Stimulated activated effector memory CD8-positive, alpha-beta T cell treated with anti-CD3 and anti-CD28 coated beads, Interleukin-12 subunit alpha, Interleukin-12 subunit beta, amount 100 ng/mL, for 72 hours (primary cell): Measurements from ENCODE around the gene WDTC1.
"Not testable (repeated sequence)": the region's sequence is repeated elsewhere in the genome, so short reads cannot be mapped to it uniquely, and the experiment has no call there.

Experiments used
- ATAC-seq: fragments of 150-1000 bp; cut with Tn5 transposase; 2 replicates; pipeline ENCODE4 v1.10.0; 2021
- DNase-seq, 2 donors: peaks; one replicate each; pipeline ENCODE4 v3.0.0; 2021 to 2022; ENCODE audit warnings: low spot score in 2 of 2
- H3K27ac Mint-ChIP-seq: one replicate; pipeline ENCODE4 v1.8.0; 2022; ENCODE audit warnings: mild to moderate bottlenecking, mixed read lengths
- H3K36me3 Mint-ChIP-seq: one replicate; pipeline ENCODE4 v1.8.0; 2022; ENCODE audit warnings: mild to moderate bottlenecking, mixed read lengths
- H3K4me1 Mint-ChIP-seq: one replicate; pipeline ENCODE4 v1.8.0; 2022; ENCODE audit warnings: mixed read lengths
- H3K4me3 Mint-ChIP-seq: one replicate; pipeline ENCODE4 v1.8.0; 2022; ENCODE audit warnings: mild to moderate bottlenecking, mixed read lengths
- H3K9me3 Mint-ChIP-seq: one replicate; pipeline ENCODE4 v1.8.0; 2022; ENCODE audit warnings: mixed read lengths

Gene WDTC1

DNA sequence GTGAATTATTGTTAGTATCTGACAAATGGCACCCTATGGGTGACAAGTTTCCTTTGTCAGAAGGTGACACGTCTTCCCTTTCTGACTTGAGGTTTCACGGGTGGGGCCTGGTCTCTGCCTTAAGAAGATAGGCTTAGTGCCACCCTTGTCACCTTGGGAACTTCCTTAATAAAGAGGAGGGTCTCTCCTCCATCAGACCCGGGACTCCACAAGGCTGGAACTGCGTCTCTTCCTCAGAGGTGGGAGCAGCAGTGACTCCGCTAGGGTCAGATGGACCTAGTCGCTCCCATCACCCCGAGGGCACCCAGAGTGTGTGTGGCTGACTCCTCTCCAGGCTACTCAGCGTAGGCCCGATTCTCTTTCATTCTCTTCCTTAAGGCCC is 774 bp upstream of the WDTC1 start:
- peaks cover 14% of the 10 kb centered on the region for H3K36me3 Mint-ChIP-seq
- peaks cover 21% of the 10 kb centered on the region for H3K4me1 Mint-ChIP-seq
- DNase-seq (no peak), ATAC-seq (peak; percentile 47)
- H3K9me3 Mint-ChIP-seq, result no peaks in the 10 kb centered on the region
- peak overlapping the region; percentile 96 for H3K27ac Mint-ChIP-seq
- H3K4me3 Mint-ChIP-seq, result peak overlapping the region; percentile 85

DNA sequence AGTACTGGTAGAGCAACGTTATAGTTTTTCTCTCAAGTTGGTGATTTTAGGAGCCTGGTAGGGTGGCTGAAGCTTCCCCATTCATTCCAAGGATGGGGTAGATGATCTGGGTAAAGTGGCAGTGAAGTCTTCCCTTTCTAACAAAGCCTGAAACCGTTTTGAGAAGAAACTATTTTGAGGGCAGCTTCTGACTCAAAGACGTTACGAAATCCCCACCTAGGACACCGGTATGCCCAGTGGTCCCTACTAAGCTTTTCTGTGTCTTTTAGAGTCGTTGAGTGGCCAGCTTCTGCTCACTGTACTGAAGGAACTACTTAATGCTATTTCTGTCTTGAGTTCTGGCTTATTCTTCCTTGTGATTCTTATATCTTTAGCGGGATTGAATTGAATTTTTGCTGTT is 1.4 kb downstream of the WDTC1 start:
- Mint-ChIP-seq H3K27ac (peak overlapping the region; percentile 96), H3K4me1 (peaks cover 21% of the 10 kb centered on the region), H3K9me3 (no peaks in the 10 kb centered on the region), H3K4me3 (peak overlapping the region; percentile 85), H3K36me3 (peaks cover 14% of the 10 kb centered on the region)
- ATAC-seq (no peak), DNase-seq (no peak)

DNA sequence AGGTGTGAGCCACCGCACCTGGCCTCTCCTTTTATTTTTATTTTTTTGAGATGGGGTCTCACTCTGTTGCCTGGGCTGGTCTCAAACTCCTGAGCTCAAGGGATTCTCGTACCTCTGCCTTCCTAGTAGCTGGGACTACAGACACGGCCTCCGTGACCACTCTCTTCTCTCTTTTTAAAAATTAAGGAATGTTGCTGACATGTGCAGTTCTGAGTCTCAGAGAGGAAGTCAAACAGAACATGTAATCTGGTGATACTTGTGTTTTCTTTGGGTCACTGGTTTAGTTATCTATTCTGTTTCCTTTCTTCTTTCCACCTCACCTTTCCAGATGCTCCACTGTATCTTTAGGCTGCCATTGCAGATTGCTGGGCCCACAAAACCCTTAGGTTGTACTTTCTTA is 2.7 kb downstream of the WDTC1 start:
- no peak overlapping the region for H3K4me3 Mint-ChIP-seq
- no peak for ATAC-seq

DNA sequence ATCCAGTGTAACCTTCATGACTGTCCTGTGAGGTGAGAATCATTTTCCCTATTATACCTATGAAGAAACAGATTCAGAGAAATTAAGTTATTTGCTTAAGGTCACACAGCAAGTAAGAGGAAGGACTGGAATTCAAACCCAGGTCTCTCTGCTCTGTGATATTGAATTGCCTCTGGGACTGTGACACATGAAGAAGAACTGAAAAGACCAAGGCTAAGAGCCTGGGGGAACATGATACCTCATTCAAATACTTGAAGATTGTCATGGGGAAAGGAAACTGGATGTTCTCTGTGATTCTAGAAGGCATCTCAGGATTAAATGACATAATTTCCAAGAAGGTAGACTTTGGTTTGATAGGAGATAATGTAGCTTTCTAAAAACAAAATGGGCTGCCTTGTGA is 3.6 kb downstream of the WDTC1 start:
- Mint-ChIP-seq H3K4me3 (no peak overlapping the region), H3K27ac (no peak overlapping the region), H3K36me3 (peaks cover 14% of the 10 kb centered on the region), H3K9me3 (no peaks in the 10 kb centered on the region), H3K4me1 (peaks cover 21% of the 10 kb centered on the region)
- DNase-seq (no peak), ATAC-seq (no peak)

More for the DNA sequence above, 2.7 kb downstream of the WDTC1 start:
- Mint-ChIP-seq H3K4me1 (peaks cover 21% of the 10 kb centered on the region), H3K9me3 (no peaks in the 10 kb centered on the region), H3K27ac (no peak overlapping the region), H3K36me3 (peaks cover 14% of the 10 kb centered on the region)
- DNase-seq, result no peak

DNA sequence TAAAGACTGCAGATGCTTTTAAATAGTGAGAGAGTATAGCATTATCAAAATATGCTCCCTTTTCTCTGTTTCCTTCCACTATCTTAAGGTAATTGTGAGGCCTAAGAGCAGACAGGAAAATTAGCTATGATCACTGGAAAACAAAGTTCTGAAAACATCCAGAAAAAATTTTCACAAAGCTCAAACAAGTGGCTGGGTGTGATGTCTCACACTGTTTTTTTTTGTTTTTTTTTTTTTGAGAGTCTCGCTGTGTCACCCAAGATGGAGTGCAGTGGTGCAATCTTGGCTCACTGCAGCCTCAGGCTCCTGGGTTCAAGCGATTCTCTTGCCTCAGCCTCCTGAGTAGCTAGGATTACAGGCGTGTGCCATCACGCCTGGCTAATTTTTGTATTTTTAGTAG is 7.2 kb downstream of the WDTC1 start:
- Mint-ChIP-seq H3K4me3 (no peak overlapping the region), H3K4me1 (peaks cover 5% of the 10 kb centered on the region), H3K27ac (no peak overlapping the region), H3K36me3 (peaks cover 19% of the 10 kb centered on the region), H3K9me3 (no peaks in the 10 kb centered on the region)
- no peak for DNase-seq
- ATAC-seq, result no peak

DNA sequence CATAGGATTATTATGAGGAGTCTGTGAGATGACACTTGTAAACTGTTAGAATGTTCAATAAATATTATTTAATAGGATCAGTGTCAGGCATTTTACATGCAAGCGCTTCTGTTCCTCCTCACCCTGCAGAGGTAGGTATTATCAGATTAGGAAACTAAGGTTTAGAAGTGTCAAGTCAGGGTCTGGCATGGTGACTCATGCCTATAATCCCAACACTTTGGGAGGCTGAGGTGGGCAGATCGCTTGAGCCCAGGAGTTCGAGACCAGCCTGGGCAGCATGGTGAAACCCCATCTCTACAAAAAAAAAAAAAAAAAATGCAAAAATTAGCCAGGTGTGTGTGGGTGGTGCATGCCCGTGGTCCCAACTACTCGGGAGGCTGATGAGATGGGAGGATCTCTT is 9.2 kb downstream of the WDTC1 start:
- not testable (repeated sequence) for DNase-seq, H3K9me3 Mint-ChIP-seq, H3K4me3 Mint-ChIP-seq, H3K4me1 Mint-ChIP-seq, ATAC-seq, H3K27ac Mint-ChIP-seq
- H3K36me3 Mint-ChIP-seq, result peaks cover 19% of the 10 kb centered on the region

DNA sequence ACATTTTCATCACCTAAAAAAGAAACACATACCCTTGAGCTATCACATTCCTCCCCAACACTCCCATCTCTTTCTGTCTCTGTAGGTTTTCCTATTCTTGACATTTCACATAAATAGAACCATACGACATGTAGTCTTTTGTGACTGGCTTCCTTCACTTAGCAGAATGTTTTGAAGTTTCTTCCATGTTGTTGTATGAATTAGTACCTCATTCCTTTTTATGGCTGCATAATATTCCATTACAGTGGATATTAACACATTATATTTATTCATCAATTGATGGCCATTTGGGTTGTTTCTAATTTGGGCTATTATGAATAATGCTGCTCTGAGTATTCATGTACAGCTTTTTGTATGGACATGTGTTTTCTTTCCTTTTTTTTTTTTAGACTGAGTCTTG is 11.8 kb downstream of the WDTC1 start:
- H3K36me3 Mint-ChIP-seq, result peaks cover 19% of the 10 kb centered on the region
- DNase-seq (no peak), ATAC-seq (no peak)
- peaks cover 5% of the 10 kb centered on the region for H3K4me1 Mint-ChIP-seq
- H3K9me3 Mint-ChIP-seq, result no peaks in the 10 kb centered on the region
- H3K4me3 Mint-ChIP-seq, result no peak overlapping the region
- H3K27ac Mint-ChIP-seq, result no peak overlapping the region

DNA sequence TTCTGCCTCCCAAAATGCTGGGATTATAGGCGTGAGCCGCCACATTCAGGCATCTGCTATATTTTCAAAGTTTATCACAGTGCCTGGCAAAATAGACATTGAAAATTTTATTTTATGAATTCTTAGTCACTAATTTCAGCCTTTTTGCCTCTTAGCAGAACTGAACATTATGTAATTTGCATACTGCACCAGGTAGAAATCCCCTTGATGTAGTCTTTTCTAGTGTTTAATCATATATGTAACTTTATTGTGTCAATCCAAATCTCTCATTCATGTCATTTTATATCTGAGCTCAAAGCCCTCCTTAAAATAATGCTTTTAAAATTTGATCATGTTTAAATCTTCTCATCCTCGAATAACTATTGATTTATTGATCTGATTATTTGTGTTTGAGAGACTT is 19.2 kb downstream of the WDTC1 start:
- H3K36me3 Mint-ChIP-seq, result peaks cover 5% of the 10 kb centered on the region
- H3K4me1 Mint-ChIP-seq, result peaks cover 26% of the 10 kb centered on the region
- H3K4me3 Mint-ChIP-seq, result peak overlapping the region; percentile 55
- peak overlapping the region; percentile 93 for H3K27ac Mint-ChIP-seq
- DNase-seq, result no peak
- ATAC-seq, result peak; percentile 68
- no peaks in the 10 kb centered on the region for H3K9me3 Mint-ChIP-seq

DNA sequence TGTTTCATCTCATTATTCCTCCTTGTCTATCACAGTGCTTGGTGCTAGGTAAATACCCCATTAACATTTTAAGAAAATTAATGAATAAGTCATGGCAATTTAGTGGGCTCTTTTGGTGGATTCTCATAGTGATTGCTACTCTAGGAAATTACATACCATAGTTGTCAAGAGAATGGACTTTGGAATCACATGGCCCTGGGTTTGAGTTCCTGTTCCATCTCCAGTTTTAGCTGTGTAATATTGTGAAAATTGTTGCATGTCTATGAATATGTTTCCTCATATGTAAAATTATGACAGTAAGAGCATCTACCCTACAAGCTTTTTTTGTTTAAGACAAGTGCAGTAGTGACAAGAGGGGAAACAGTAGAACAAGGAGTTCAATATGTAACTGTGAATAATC is 20.7 kb downstream of the WDTC1 start:
- Mint-ChIP-seq H3K36me3 (peaks cover 7% of the 10 kb centered on the region), H3K27ac (peak overlapping the region; percentile 9), H3K4me3 (no peak overlapping the region), H3K9me3 (no peaks in the 10 kb centered on the region), H3K4me1 (peaks cover 30% of the 10 kb centered on the region)
- DNase-seq (no peak), ATAC-seq (no peak)

DNA sequence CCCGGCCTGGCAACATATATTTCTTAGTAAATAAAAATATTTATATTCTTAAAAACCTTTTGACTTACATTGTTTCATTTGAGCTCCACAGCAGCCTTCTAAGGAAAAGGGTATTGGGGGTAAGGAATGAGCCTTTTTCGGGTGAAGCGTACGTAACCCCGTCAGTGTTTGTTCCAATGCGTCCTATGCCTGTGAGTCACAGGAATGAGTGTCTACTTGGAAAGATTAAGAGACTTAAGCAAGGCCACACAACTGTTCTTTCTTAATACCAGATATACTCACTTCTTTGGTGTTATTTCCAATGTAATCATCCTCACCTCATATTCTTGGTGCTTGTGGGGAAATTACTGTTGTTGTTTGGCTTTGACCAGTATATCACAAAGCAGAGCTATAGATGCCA is 22.7 kb downstream of the WDTC1 start:
- H3K4me1 Mint-ChIP-seq, result peaks cover 30% of the 10 kb centered on the region
- H3K36me3 Mint-ChIP-seq, result peaks cover 10% of the 10 kb centered on the region
- H3K4me3 Mint-ChIP-seq, result no peak overlapping the region
- no peaks in the 10 kb centered on the region for H3K9me3 Mint-ChIP-seq
- no peak overlapping the region for H3K27ac Mint-ChIP-seq
- ATAC-seq, result no peak
- DNase-seq, result no peak

DNA sequence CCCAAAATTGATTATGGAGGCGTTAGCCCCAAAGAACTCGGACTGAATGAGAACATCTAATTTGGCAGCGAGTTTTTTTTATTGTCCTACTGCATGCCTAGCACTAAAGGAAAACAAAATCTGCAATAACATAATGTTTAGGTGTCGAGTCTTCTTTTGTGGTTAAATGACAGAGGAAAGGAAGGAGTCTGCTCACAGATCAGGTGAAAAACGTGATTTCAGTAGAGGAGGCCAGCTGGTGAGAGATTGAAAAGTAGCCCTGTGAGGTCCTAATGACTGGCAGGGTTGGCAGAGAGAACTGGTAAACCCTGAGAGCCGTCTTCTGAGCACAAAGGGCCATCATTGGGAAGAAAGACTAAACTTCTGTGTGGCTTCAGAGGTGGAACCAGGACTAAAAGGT is 24.2 kb downstream of the WDTC1 start:
- no peak overlapping the region for H3K4me3 Mint-ChIP-seq
- peak overlapping the region; percentile 29 for H3K27ac Mint-ChIP-seq
- DNase-seq (no peak), ATAC-seq (no peak)
- no peaks in the 10 kb centered on the region for H3K9me3 Mint-ChIP-seq
- H3K36me3 Mint-ChIP-seq, result peaks cover 17% of the 10 kb centered on the region
- H3K4me1 Mint-ChIP-seq, result peaks cover 20% of the 10 kb centered on the region

DNA sequence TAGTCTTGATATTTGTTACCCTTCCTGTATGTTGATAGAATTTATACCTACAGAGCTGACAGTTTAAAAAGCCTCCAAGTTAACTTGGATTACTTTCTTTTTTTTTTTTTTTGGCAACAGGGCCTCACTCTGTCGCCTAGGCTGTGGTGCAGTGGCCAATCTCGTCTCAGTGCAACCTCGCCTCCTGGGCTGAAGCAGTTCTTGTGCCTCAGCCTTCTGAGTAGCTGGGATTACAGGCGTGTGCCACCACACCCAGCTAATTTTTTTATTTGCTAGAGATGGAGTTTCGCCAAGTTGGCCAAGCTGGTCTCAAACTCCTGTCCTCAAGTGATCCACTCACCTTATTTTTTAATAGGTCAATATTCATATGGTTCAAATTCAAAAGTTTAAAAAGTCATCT is 32.7 kb downstream of the WDTC1 start:
- no peaks in the 10 kb centered on the region for H3K4me1 Mint-ChIP-seq
- H3K36me3 Mint-ChIP-seq, result peaks cover 68% of the 10 kb centered on the region
- ATAC-seq, result no peak

DNA sequence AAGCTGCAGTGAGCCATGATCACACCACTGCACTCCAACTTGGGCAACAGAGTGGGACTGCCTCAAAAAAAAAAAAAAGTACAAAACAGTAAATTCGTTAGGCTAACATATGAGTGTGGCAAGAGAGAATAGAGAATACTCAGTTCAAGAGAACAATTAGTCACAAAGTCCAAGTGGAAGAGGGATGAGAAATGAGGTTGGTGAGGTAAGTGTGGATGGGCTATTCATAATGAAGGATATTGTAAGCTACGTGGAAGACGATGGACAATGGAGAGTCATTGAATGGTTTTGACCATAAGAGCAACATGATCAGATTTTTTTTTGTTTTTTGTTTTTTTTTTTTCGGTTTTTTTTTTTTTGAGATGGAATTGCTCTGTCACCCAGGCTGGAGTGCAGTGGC is 34.8 kb downstream of the WDTC1 start:
- H3K36me3 Mint-ChIP-seq, result peaks cover 61% of the 10 kb centered on the region
- H3K4me1 Mint-ChIP-seq, result no peaks in the 10 kb centered on the region
- no peak overlapping the region for H3K27ac Mint-ChIP-seq
- DNase-seq, result no peak
- ATAC-seq, result peak; percentile 58
- no peak overlapping the region for H3K4me3 Mint-ChIP-seq
- H3K9me3 Mint-ChIP-seq, result no peaks in the 10 kb centered on the region

More for the DNA sequence above, 32.7 kb downstream of the WDTC1 start:
- H3K27ac Mint-ChIP-seq, result no peak overlapping the region
- no peaks in the 10 kb centered on the region for H3K9me3 Mint-ChIP-seq
- H3K4me3 Mint-ChIP-seq, result no peak overlapping the region
- no peak for DNase-seq

DNA sequence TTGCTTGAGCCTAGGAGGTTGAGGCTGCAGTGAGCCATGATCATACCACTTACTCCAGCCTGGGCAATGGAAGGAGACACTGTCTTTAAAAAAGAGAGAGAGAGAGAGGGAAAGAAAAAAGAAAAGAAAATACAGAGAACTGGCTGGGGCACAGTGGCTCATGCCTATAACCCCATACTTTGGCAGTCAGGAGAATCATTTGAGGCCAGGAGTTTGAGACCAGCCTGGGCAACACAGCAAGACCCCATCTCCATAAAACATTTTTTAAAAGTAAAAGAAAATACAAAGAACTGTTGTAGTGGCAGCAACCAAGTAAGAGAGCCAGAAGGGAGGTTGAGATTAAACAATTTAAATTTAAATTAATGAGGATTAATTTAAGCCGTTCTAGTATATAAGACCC is 39.8 kb downstream of the WDTC1 start:
- peak overlapping the region; percentile 23 for H3K27ac Mint-ChIP-seq
- H3K36me3 Mint-ChIP-seq, result peaks cover 22% of the 10 kb centered on the region
- DNase-seq (no peak), ATAC-seq (no peak)
- no peak overlapping the region for H3K4me3 Mint-ChIP-seq
- peaks cover 14% of the 10 kb centered on the region for H3K4me1 Mint-ChIP-seq
- H3K9me3 Mint-ChIP-seq, result no peaks in the 10 kb centered on the region

DNA sequence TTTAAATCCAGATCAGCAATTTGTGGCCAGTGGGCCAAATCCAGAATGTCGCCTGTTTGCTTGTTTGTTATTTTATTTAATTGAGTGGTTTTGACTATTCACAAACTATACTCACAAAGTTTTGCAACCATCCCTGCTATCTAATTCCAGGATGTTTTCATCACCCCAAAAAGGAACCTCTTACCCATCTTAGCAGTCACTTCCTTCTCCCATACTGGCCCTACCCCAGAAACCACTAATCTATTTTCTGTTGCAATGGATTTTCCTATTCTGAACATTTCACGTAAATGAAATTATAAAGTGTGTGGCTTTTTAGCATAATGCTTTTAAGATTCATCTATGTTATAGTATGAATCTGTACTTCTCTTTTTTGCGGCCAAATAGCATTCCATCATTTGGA is 41.3 kb downstream of the WDTC1 start:
- Mint-ChIP-seq H3K27ac (no peak overlapping the region), H3K9me3 (no peaks in the 10 kb centered on the region), H3K4me1 (peaks cover 14% of the 10 kb centered on the region), H3K36me3 (peaks cover 19% of the 10 kb centered on the region), H3K4me3 (no peak overlapping the region)
- DNase-seq (no peak), ATAC-seq (no peak)

DNA sequence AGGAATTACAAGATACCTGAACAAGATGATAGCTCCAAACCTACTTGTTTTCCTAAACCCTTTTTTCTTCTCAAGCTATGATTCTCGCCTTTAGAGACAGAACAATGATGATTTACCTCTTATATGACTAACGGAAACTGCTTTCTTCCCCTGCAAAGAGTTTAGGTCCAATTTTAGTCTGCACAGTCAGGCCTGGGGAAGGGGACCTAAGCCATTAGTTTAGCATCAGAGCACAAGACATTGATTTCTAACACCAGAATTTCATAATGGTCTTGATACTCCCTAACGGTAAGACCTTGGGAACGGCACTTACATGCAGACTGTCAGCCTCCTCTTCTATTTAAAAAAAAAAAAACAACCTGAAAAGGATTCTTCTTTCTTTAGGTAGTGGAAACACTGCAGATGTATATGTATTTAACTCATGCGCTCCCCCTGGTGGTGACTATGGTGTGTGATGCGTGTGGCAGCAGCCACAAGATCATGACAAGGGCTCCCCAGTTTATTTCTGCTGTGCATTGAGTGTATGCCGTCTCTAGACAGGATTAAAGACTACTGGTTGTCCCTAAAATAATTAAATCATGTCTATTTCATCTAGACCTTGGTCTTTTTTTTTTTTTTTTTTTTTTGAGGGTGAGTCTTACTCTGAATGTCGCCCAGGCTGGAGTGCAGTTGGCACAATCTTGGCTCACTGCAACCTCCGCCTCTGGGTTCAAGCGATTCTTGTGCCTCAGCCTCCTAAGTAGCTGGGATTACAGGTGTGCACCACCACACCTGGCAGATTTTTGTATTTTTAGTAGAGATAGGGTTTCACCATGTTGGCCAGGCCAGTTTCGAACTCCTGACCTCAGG is 50.2 kb downstream of the WDTC1 start:
- peak; percentile 89 for ATAC-seq
- H3K36me3 Mint-ChIP-seq, result peaks cover 65% of the 10 kb centered on the region
- no peak overlapping the region for H3K4me3 Mint-ChIP-seq
- H3K27ac Mint-ChIP-seq, result no peak overlapping the region
- H3K9me3 Mint-ChIP-seq, result no peaks in the 10 kb centered on the region
- peak; percentile 73 to 90 for DNase-seq
- H3K4me1 Mint-ChIP-seq, result no peaks in the 10 kb centered on the region
